DND-41 (cell line): Measurements from ENCODE around the gene PREX1.

Experiments
- ATAC-seq: fragments of 200-7000 bp; cut with Tn5 transposase; 3 replicates; pipeline ENCODE4 v1.9.1; 2021; ENCODE audit warnings: low read depth; ENCODE audit not compliant: insufficient read depth
- DNase-seq: peaks from one replicate; pipeline ENCODE4 v3.0.0-alpha.2; 2020
- H2AFZ ChIP-seq: 2 replicates; pipeline ENCODE4 v1.6.0; 2012; ENCODE audit warnings: low read depth, low read length
- H3K27ac ChIP-seq: 2 replicates; pipeline ENCODE4 v1.5.1; 2012; ENCODE audit warnings: low read length, inconsistent platforms
- H3K27me3 ChIP-seq: fragments of 200-600 bp; sonication (generic); 2 replicates; pipeline ENCODE4 v1.6.0; 2012; ENCODE audit warnings: low read length, mild to moderate bottlenecking, inconsistent platforms; ENCODE audit not compliant: insufficient read depth, poor library complexity
- H3K36me3 ChIP-seq: 2 replicates; pipeline ENCODE4 v1.5.1; 2012; ENCODE audit warnings: low read length, inconsistent platforms; ENCODE audit not compliant: insufficient read depth
- H3K4me1 ChIP-seq: 2 replicates; pipeline ENCODE4 v1.5.1; 2012; ENCODE audit warnings: mild to moderate bottlenecking, low read length; ENCODE audit not compliant: insufficient read depth
- H3K4me2 ChIP-seq: 2 replicates; pipeline ENCODE4 v1.6.0; 2012; ENCODE audit warnings: mild to moderate bottlenecking, moderate library complexity, low read length, inconsistent platforms; ENCODE audit not compliant: insufficient read depth
- H3K4me3 ChIP-seq, 2 experiments: fragments of 200-600 bp in 1 of 2; shearing (Covaris generic) in 1 of 2; 2 replicates each; pipeline ENCODE4 v1.5.1; 2012 to 2016; ENCODE audit warnings: inconsistent platforms in 2 of 2, low read length in 2 of 2, mild to moderate bottlenecking in 2 of 2, low read depth in 1 of 2, moderate library complexity in 1 of 2
- H3K79me2 ChIP-seq: 2 replicates; pipeline ENCODE4 v1.6.0; 2012; ENCODE audit warnings: low read length, inconsistent platforms; ENCODE audit not compliant: insufficient read depth
- H3K9ac ChIP-seq: 2 replicates; pipeline ENCODE4 v1.6.0; 2012; ENCODE audit warnings: low read depth, mild to moderate bottlenecking, inconsistent platforms, low read length, moderate library complexity
- H3K9me3 ChIP-seq: 2 replicates; pipeline ENCODE4 v1.5.1; 2012; ENCODE audit warnings: low read length, moderate library complexity, mild to moderate bottlenecking, inconsistent platforms; ENCODE audit not compliant: insufficient read depth, severe bottlenecking
- H4K20me1 ChIP-seq: 2 replicates; pipeline ENCODE4 v1.6.0; 2012; ENCODE audit warnings: low read length; ENCODE audit not compliant: insufficient read depth
- CTCF ChIP-seq: IDR thresholded peaks from 2 replicates; pipeline ENCODE4 v1.5.1; 2012; ENCODE audit warnings: borderline replicate concordance, low read length, moderate library complexity, mild to moderate bottlenecking; ENCODE audit not compliant: poor library complexity, severe bottlenecking; ENCODE audit errors: extremely low read depth
- EZH2 ChIP-seq: IDR thresholded peaks from 3 replicates; pipeline ENCODE4 v1.6.1; 2012; ENCODE audit warnings: borderline replicate concordance, low read depth, mild to moderate bottlenecking, moderate library complexity, low read length, inconsistent platforms; ENCODE audit not compliant: severe bottlenecking

The PREX1 gene

GRCh38 chr20:48594533-48594932 lies 233.3 kb downstream of the PREX1 start:
- Histone ChIP-seq H3K36me3 (no peaks in the 10 kb centered on the region), H3K4me3 (no peak overlapping the region), H3K9ac (no peak overlapping the region), H3K79me2 (no peaks in the 10 kb centered on the region), H3K9me3 (no peaks in the 10 kb centered on the region), H3K4me2 (no peak overlapping the region), H3K27me3 (peaks cover 4% of the 10 kb centered on the region), H2AFZ (no peak overlapping the region), H4K20me1 (no peaks in the 10 kb centered on the region), H3K27ac (no peak overlapping the region), H3K4me1 (no peaks in the 10 kb centered on the region)
- DNase-seq (no peak), ATAC-seq (no peak)
- no peak for TF ChIP-seq CTCF
- TF ChIP-seq EZH2, result no peak

GRCh38 chr20:48592107-48592940 lies 235.5 kb downstream of the PREX1 start:
- no peak overlapping the region for H3K9ac ChIP-seq
- H3K9me3 ChIP-seq, result no peaks in the 10 kb centered on the region
- H2AFZ ChIP-seq, result no peak overlapping the region
- ATAC-seq (no peak), DNase-seq (no peak)
- TF ChIP-seq EZH2 (no peak), CTCF (no peak)
- no peak overlapping the region for H3K4me3 ChIP-seq
- no peak overlapping the region for H3K27ac ChIP-seq
- no peaks in the 10 kb centered on the region for H3K79me2 ChIP-seq
- no peak overlapping the region for H3K4me2 ChIP-seq
- no peaks in the 10 kb centered on the region for H4K20me1 ChIP-seq
- H3K4me1 ChIP-seq, result no peaks in the 10 kb centered on the region
- H3K27me3 ChIP-seq, result peaks cover 4% of the 10 kb centered on the region
- no peaks in the 10 kb centered on the region for H3K36me3 ChIP-seq

- H3K4me1 ChIP-seq, result no peaks in the 10 kb centered on the region
- ATAC-seq, result no peak
- no peak for TF ChIP-seq CTCF
- no peak for TF ChIP-seq EZH2
- H3K9ac ChIP-seq, result no peak overlapping the region
- H3K36me3 ChIP-seq, result no peaks in the 10 kb centered on the region
- no peaks in the 10 kb centered on the region for H4K20me1 ChIP-seq
- no peak overlapping the region for H3K27ac ChIP-seq
- H3K4me2 ChIP-seq, result no peak overlapping the region
- H3K27me3 ChIP-seq, result peaks cover 5% of the 10 kb centered on the region
- no peak for DNase-seq
- no peaks in the 10 kb centered on the region for H3K79me2 ChIP-seq
- H3K4me3 ChIP-seq, result no peak overlapping the region
- no peak overlapping the region for H2AFZ ChIP-seq
- no peaks in the 10 kb centered on the region for H3K9me3 ChIP-seq
Measured at GRCh38 chr20:48586730-48587129, 241.1 kb downstream of the PREX1 start.
